ENCODE measurements around the gene COL5A3.
A peak's percentile ranks its signal among the peaks of the same experiment; 100 is the strongest.

Gene COL5A3

GRCh38 chr19:9968820-9969687 lies 41.2 kb downstream of the COL5A3 start:
- Histone ChIP-seq H3K36me3 (ENCODE audit: control insufficient read depth, insufficient read depth, low read length, severe bottlenecking) (peaks cover 85% of the 10 kb centered on the region), H3K4me3 (ENCODE audit: low read length) (no peak overlapping the region), H3K9me3 (ENCODE audit: control insufficient read depth, low read length) (no peaks in the 10 kb centered on the region), H3K9ac (ENCODE audit: low read length) (no peak overlapping the region), H3K4me1 (ENCODE audit: control insufficient read depth, insufficient read depth, low read length) (no peaks in the 10 kb centered on the region), H3K27me3 (replicated peaks; ENCODE audit: control insufficient read depth, insufficient read depth, low read length) (no peaks in the 10 kb centered on the region)
- DNase-seq (ENCODE audit: low read depth): no peak

- no peaks in the 10 kb centered on the region for H3K27me3 ChIP-seq (replicated peaks; ENCODE audit: control insufficient read depth, insufficient read depth, low read length)
- no peaks in the 10 kb centered on the region for H3K4me1 ChIP-seq (ENCODE audit: control insufficient read depth, insufficient read depth, low read length)
- no peaks in the 10 kb centered on the region for H3K9me3 ChIP-seq (ENCODE audit: control insufficient read depth, low read length)
- peaks cover 83% of the 10 kb centered on the region for H3K36me3 ChIP-seq (ENCODE audit: control insufficient read depth, insufficient read depth, low read length, severe bottlenecking)
- DNase-seq (ENCODE audit: low read depth): no peak
- no peak overlapping the region for H3K9ac ChIP-seq (ENCODE audit: low read length)
- no peak overlapping the region for H3K4me3 ChIP-seq (ENCODE audit: low read length)
Measured at GRCh38 chr19:9967326-9967725, 43.0 kb downstream of the COL5A3 start.

- Histone ChIP-seq H3K27me3 (replicated peaks; ENCODE audit: control insufficient read depth, insufficient read depth, low read length) (no peaks in the 10 kb centered on the region), H3K36me3 (ENCODE audit: control insufficient read depth, insufficient read depth, low read length, severe bottlenecking) (peaks cover 81% of the 10 kb centered on the region), H3K4me3 (ENCODE audit: low read length) (no peak overlapping the region), H3K9me3 (ENCODE audit: control insufficient read depth, low read length) (no peaks in the 10 kb centered on the region), H3K9ac (ENCODE audit: low read length) (no peak overlapping the region), H3K4me1 (ENCODE audit: control insufficient read depth, insufficient read depth, low read length) (no peaks in the 10 kb centered on the region)
- DNase-seq (ENCODE audit: low read depth): no peak
Measured at GRCh38 chr19:9966448-9966847, 43.9 kb downstream of the COL5A3 start.

- H3K27me3 ChIP-seq (replicated peaks; ENCODE audit: control insufficient read depth, insufficient read depth, low read length): no peaks in the 10 kb centered on the region
- no peaks in the 10 kb centered on the region for H3K4me1 ChIP-seq (ENCODE audit: control insufficient read depth, insufficient read depth, low read length)
- H3K9me3 ChIP-seq (ENCODE audit: control insufficient read depth, low read length): no peaks in the 10 kb centered on the region
- no peak overlapping the region for H3K4me3 ChIP-seq (ENCODE audit: low read length)
- no peak overlapping the region for H3K9ac ChIP-seq (ENCODE audit: low read length)
- peaks cover 80% of the 10 kb centered on the region for H3K36me3 ChIP-seq (ENCODE audit: control insufficient read depth, insufficient read depth, low read length, severe bottlenecking)
- no peak for DNase-seq (ENCODE audit: low read depth)
Measured at GRCh38 chr19:9966024-9966423, 44.3 kb downstream of the COL5A3 start.

- DNase-seq (ENCODE audit: low read depth): no peak
- Histone ChIP-seq H3K4me1 (ENCODE audit: control insufficient read depth, insufficient read depth, low read length) (peaks cover 14% of the 10 kb centered on the region), H3K9me3 (ENCODE audit: control insufficient read depth, low read length) (no peaks in the 10 kb centered on the region), H3K4me3 (ENCODE audit: low read length) (no peak overlapping the region), H3K36me3 (ENCODE audit: control insufficient read depth, insufficient read depth, low read length, severe bottlenecking) (peaks cover 79% of the 10 kb centered on the region), H3K9ac (ENCODE audit: low read length) (no peak overlapping the region), H3K27me3 (replicated peaks; ENCODE audit: control insufficient read depth, insufficient read depth, low read length) (no peaks in the 10 kb centered on the region)
Measured at GRCh38 chr19:9962623-9963290, 47.5 kb downstream of the COL5A3 start.

- Histone ChIP-seq H3K4me3 (ENCODE audit: low read length) (no peak overlapping the region), H3K9me3 (ENCODE audit: control insufficient read depth, low read length) (no peaks in the 10 kb centered on the region), H3K4me1 (ENCODE audit: control insufficient read depth, insufficient read depth, low read length) (peaks cover 23% of the 10 kb centered on the region), H3K9ac (ENCODE audit: low read length) (no peak overlapping the region), H3K36me3 (ENCODE audit: control insufficient read depth, insufficient read depth, low read length, severe bottlenecking) (peaks cover 66% of the 10 kb centered on the region), H3K27me3 (replicated peaks; ENCODE audit: control insufficient read depth, insufficient read depth, low read length) (no peaks in the 10 kb centered on the region)
- no peak for DNase-seq (ENCODE audit: low read depth)
Measured at GRCh38 chr19:9961103-9961502, 49.2 kb downstream of the COL5A3 start.

- Histone ChIP-seq H3K4me3 (ENCODE audit: low read length) (peak overlapping the region; percentile 46), H3K4me1 (ENCODE audit: control insufficient read depth, insufficient read depth, low read length) (peaks cover 23% of the 10 kb centered on the region), H3K9me3 (ENCODE audit: control insufficient read depth, low read length) (no peaks in the 10 kb centered on the region), H3K36me3 (ENCODE audit: control insufficient read depth, insufficient read depth, low read length, severe bottlenecking) (peaks cover 47% of the 10 kb centered on the region), H3K9ac (ENCODE audit: low read length) (peak overlapping the region; percentile 81), H3K27me3 (replicated peaks; ENCODE audit: control insufficient read depth, insufficient read depth, low read length) (no peaks in the 10 kb centered on the region)
- DNase-seq (ENCODE audit: low read depth): peak; percentile 96
Measured at GRCh38 chr19:9958379-9958821, 51.9 kb downstream of the COL5A3 start.

- Histone ChIP-seq H3K27me3 (replicated peaks; ENCODE audit: control insufficient read depth, insufficient read depth, low read length) (no peaks in the 10 kb centered on the region), H3K4me1 (ENCODE audit: control insufficient read depth, insufficient read depth, low read length) (peaks cover 26% of the 10 kb centered on the region), H3K9ac (ENCODE audit: low read length) (no peak overlapping the region), H3K36me3 (ENCODE audit: control insufficient read depth, insufficient read depth, low read length, severe bottlenecking) (peaks cover 33% of the 10 kb centered on the region), H3K9me3 (ENCODE audit: control insufficient read depth, low read length) (no peaks in the 10 kb centered on the region), H3K4me3 (ENCODE audit: low read length) (no peak overlapping the region)
- DNase-seq (ENCODE audit: low read depth): peak; percentile 34
Measured at GRCh38 chr19:9956956-9957355, 53.3 kb downstream of the COL5A3 start.

- no peak overlapping the region for H3K9ac ChIP-seq (ENCODE audit: low read length)
- H3K4me3 ChIP-seq (ENCODE audit: low read length): no peak overlapping the region
- H3K9me3 ChIP-seq (ENCODE audit: control insufficient read depth, low read length): no peaks in the 10 kb centered on the region
- peaks cover 10% of the 10 kb centered on the region for H3K36me3 ChIP-seq (ENCODE audit: control insufficient read depth, insufficient read depth, low read length, severe bottlenecking)
- no peak for DNase-seq (ENCODE audit: low read depth)
- no peaks in the 10 kb centered on the region for H3K27me3 ChIP-seq (replicated peaks; ENCODE audit: control insufficient read depth, insufficient read depth, low read length)
- peaks cover 23% of the 10 kb centered on the region for H3K4me1 ChIP-seq (ENCODE audit: control insufficient read depth, insufficient read depth, low read length)
Measured at GRCh38 chr19:9953802-9954542, 56.3 kb downstream of the COL5A3 start.

GRCh38 chr19:9952276-9952675 lies 58.0 kb downstream of the COL5A3 start:
- Histone ChIP-seq H3K27me3 (replicated peaks; ENCODE audit: control insufficient read depth, insufficient read depth, low read length) (no peaks in the 10 kb centered on the region), H3K9ac (ENCODE audit: low read length) (no peak overlapping the region), H3K36me3 (ENCODE audit: control insufficient read depth, insufficient read depth, low read length, severe bottlenecking) (no peaks in the 10 kb centered on the region), H3K9me3 (ENCODE audit: control insufficient read depth, low read length) (no peaks in the 10 kb centered on the region), H3K4me3 (ENCODE audit: low read length) (no peak overlapping the region), H3K4me1 (ENCODE audit: control insufficient read depth, insufficient read depth, low read length) (peaks cover 20% of the 10 kb centered on the region)
- no peak for DNase-seq (ENCODE audit: low read depth)

- peaks cover 39% of the 10 kb centered on the region for H3K4me1 ChIP-seq (ENCODE audit: control insufficient read depth, insufficient read depth, low read length)
- H3K9me3 ChIP-seq (ENCODE audit: control insufficient read depth, low read length): no peaks in the 10 kb centered on the region
- no peak for DNase-seq (ENCODE audit: low read depth)
- H3K36me3 ChIP-seq (ENCODE audit: control insufficient read depth, insufficient read depth, low read length, severe bottlenecking): no peaks in the 10 kb centered on the region
- peak overlapping the region; percentile 80 for H3K9ac ChIP-seq (ENCODE audit: low read length)
- peak overlapping the region; percentile 51 for H3K4me3 ChIP-seq (ENCODE audit: low read length)
- no peaks in the 10 kb centered on the region for H3K27me3 ChIP-seq (replicated peaks; ENCODE audit: control insufficient read depth, insufficient read depth, low read length)
Measured at GRCh38 chr19:9947441-9947840, 62.9 kb downstream of the COL5A3 start.
